Suprapubic skin (tissue), 4 donors: ENCODE measurements around the gene RETREG1.

ENCODE experiments used
- EP300 ChIP-seq: sonication (generic); formaldehyde crosslinking; IDR thresholded peaks from one replicate; pipeline ENCODE4 v1.6.1; 2017; ENCODE audit warnings: antibody characterized with exemption
- POLR2A ChIP-seq, 2 donors: fragments of 450-650 bp; IDR thresholded peaks; one replicate each; pipeline ENCODE4 v1.6.1; 2017; ENCODE audit warnings: antibody characterized with exemption in 2 of 2, mild to moderate bottlenecking in 2 of 2, moderate library complexity in 2 of 2
- POLR2AphosphoS5 ChIP-seq, 3 donors: sonication (generic); formaldehyde crosslinking; IDR thresholded peaks; one replicate each; pipeline ENCODE4 v1.6.1; 2017; ENCODE audit warnings: antibody characterized with exemption in 3 of 3
- TF ChIP-seq, protein P1 (sequence below), 2 donors: fragments of 200-600 bp in 1 of 2; fragments of 450-650 bp in 1 of 2; sonication (generic) in 1 of 2; IDR thresholded peaks; one replicate each; pipeline ENCODE4 v1.5.1; 2016 to 2019; ENCODE audit warnings: antibody characterized with exemption in 2 of 2, mild to moderate bottlenecking in 1 of 2, moderate library complexity in 1 of 2

- TF ChIP-seq, protein P1, sequence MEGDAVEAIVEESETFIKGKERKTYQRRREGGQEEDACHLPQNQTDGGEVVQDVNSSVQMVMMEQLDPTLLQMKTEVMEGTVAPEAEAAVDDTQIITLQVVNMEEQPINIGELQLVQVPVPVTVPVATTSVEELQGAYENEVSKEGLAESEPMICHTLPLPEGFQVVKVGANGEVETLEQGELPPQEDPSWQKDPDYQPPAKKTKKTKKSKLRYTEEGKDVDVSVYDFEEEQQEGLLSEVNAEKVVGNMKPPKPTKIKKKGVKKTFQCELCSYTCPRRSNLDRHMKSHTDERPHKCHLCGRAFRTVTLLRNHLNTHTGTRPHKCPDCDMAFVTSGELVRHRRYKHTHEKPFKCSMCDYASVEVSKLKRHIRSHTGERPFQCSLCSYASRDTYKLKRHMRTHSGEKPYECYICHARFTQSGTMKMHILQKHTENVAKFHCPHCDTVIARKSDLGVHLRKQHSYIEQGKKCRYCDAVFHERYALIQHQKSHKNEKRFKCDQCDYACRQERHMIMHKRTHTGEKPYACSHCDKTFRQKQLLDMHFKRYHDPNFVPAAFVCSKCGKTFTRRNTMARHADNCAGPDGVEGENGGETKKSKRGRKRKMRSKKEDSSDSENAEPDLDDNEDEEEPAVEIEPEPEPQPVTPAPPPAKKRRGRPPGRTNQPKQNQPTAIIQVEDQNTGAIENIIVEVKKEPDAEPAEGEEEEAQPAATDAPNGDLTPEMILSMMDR (IDR thresholded peaks at IDR 0.05) = no peak
- TF ChIP-seq POLR2A (IDR thresholded peaks at IDR 0.05) = no peak
- TF ChIP-seq EP300 = no peak
- TF ChIP-seq POLR2AphosphoS5 (IDR thresholded peaks at IDR 0.05) = no peak
Measured at GRCh38 chr5:16559702-16560101, 57.1 kb downstream of the RETREG1 start.
